Activated T-helper 9 cell treated with anti-CD3 and anti-CD28 coated beads, Interleukin-2, amount 50 U/mL, for 16 hours (primary cell): Measurements from ENCODE around the gene ALPK1.
"Not testable (repeated sequence)": the region's sequence is repeated elsewhere in the genome, so short reads cannot be mapped to it uniquely, and the experiment has no call there.

Experiments used
- DNase-seq: peaks from one replicate; pipeline ENCODE4 v3.0.0-alpha.2; 2020; ENCODE audit warnings: low read depth

Gene ALPK1

GRCh38 chr4:112453321-112453720, 156.2 kb downstream of the ALPK1 start:
- DNase-seq, result no peak

GRCh38 chr4:112472318-112472717, 175.1 kb downstream of the ALPK1 start:
- DNase-seq, result no peak

- DNase-seq, result no peak
Observed at GRCh38 chr4:112473985-112474384, 176.8 kb downstream of the ALPK1 start.

- no peak for DNase-seq
Observed at GRCh38 chr4:112485930-112486329, 188.8 kb downstream of the ALPK1 start.

GRCh38 chr4:112490808-112491207, 193.6 kb downstream of the ALPK1 start:
- not testable (repeated sequence) for DNase-seq
